NOMO-1 (cell line): ENCODE measurements around the gene FBXO22.

Source experiments
- DNase-seq, 2 experiments: peaks; one replicate each; lab custom pipeline; 2025; ENCODE audit not compliant: unreplicated experiment in 2 of 2; lab: John Stamatoyannopoulos, UW

Gene FBXO22

GRCh38 chr15:75918135-75918534 is 14.5 kb downstream of the FBXO22 start:
- no peak for DNase-seq

DNA sequence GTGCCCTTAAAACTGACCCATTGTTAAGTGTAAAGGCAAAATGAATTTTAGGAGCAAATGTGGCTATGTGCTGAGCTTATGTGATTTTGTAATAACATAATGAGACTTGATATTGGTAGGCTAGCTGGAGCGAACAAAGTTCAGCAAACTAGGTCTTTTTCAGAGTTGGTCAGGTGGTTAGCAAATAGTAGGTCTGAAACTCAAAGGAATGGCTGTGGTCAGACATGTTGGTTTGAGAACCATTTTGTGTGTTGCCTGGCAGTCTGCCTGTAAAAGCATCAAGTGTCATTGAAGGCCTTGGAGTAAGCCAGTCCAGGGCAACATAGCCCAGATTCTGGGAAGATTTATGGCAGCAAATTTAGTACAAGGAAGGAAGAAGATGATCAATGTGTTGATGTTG is 16.4 kb downstream of the FBXO22 start:
- no peak for DNase-seq

- DNase-seq: peak in 1 of 2 experiments; percentile 22
Measured at GRCh38 chr15:75921732-75922703, 18.3 kb downstream of the FBXO22 start.

- no peak for DNase-seq
Measured at GRCh38 chr15:75923756-75924155, 20.1 kb downstream of the FBXO22 start.

- DNase-seq: no peak
Measured at GRCh38 chr15:75924576-75924975, 20.9 kb downstream of the FBXO22 start.

DNA sequence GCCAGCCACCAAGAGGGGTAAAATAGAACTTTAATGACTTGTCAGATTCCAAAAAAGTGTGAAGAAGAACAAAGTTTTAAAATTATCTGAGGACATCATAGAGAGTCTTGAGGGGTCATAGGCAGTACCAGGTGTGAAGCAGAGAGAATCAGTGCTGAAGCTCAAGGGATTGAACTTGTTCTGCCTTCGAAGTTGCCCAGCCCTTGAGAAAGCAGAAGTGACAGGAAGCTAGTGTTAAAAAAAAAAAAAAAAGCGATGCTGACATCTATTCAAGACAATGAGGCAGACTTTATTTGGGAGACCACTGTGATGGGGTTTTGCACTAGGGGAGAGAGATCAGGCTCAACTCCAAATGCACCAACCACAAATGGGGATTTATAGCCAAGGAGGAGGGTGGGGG is 21.8 kb downstream of the FBXO22 start:
- DNase-seq: peak; percentile 22 to 54

GRCh38 chr15:75926931-75927330 is 23.3 kb downstream of the FBXO22 start:
- no peak for DNase-seq

- no peak for DNase-seq
Measured at GRCh38 chr15:75927601-75928000, 23.9 kb downstream of the FBXO22 start.

GRCh38 chr15:75928680-75929608 is 25.3 kb downstream of the FBXO22 start:
- DNase-seq: peak; percentile 10 to 37

DNA sequence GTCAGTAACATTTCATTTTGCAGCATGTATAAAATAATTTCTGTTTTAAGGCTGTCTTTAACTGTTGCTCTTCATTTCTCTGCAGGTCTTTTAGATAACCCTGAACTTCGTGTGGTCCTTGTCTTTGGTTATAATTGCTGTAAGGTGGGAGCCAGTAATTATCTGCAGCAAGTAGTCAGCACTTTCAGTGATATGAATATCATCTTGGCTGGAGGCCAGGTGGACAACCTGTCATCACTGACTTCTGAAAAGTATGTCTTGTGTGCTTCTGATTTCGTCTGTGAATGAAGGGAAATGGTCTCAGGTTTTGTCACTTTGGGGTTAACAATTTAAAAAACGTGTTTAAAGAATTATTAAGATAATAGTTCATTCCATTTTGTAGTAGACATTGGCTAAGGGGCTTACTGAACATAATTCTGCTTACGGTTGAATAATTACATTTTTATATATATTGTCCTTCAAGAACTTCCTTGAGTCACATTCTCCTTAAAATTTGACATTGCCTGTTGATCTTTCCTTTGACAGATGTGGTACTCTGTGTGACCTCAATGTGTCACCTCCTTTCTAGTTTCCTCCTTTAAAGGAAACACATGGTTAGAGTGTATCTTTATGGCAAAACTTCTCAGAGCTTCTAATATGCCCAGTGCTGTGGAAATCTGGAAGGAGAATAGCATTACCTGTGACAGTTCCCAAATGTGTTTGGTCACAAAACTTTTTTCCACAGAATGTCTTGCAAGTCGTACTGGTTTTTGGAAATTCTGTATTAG is 26.3 kb downstream of the FBXO22 start:
- DNase-seq: peak in 1 of 2 experiments; percentile 35

- no peak for DNase-seq
Measured at GRCh38 chr15:75930866-75931265, 27.2 kb downstream of the FBXO22 start.

DNA sequence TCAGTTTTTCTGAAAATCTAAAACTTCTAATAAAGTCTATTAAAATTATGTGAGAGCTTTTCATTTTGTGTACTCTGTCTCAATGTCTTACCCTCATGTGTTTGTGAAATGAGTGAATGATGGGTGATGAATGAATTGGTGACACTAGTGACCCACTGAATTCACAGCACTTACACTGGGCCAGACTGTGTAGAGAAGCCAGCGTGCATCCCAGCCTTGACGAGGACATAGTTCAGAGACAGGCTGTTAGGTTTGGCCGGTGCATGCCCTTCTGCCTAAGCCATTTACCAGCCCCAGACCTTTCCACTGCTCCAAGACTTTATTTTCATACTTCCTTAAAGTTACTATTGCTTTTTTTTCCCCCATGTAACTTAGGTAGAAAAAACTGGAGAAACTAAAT is 38.8 kb downstream of the FBXO22 start:
- DNase-seq: no peak

DNA sequence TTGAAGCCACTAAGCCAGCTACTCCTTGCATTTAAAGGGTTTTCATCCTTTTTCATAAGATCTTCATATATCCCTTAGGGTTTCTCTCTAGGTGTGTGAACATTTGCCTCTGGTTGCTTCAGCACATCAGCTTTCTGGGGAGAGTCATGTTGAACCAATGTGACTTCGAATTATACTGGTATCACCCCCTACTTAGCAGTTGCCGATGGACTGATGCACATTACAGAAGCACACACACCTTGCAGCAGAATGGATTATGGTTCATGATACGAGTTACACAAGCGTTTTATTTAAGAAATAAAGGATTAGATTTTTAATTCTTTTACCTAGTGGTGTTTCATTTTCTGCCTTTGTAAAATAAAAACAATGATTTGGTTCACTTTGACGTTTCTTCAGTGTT is 39.6 kb downstream of the FBXO22 start:
- DNase-seq: no peak

- no peak for DNase-seq
Measured at GRCh38 chr15:75943713-75944215, 40.1 kb downstream of the FBXO22 start.

DNA sequence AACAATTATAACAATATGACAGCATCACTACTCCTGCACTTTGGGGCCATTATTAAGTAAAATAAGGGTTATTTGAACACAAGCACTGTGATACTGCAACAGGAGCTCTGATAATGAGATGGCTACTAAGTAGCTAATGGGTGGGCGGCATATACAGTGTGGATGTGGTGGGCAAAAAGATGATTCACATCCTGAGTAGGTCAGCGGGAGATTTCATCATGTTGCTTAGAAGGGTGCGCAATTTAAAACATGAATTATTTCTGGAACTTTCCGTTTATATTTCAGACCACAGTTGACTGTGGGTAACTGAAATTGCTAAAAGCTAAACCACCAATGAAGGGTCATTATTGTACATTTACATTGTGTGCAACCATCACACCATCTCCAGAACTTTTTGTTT is 42.3 kb downstream of the FBXO22 start:
- DNase-seq: peak; percentile 67 to 96

DNA sequence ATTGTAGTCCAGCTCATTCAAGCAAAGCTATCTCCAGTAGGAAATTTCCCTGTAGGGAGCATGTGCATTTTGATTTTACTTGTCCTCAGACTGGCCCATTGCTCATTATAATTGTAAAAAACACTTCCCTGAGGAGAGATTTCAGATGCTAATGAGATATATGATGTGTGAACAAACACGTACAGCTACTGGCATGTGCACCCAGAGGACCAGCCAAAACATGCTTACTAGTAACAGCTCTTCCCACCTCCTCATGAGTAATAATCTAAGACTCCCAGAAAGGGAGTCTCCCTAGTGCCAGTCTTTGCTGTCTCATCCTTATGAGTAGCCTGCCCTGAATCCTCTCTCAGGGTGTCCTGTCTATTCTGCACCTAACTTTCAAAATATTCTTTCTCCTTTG is 43.4 kb downstream of the FBXO22 start:
- DNase-seq: no peak

GRCh38 chr15:75948761-75949296 is 45.2 kb downstream of the FBXO22 start:
- DNase-seq: no peak

- peak in 1 of 2 experiments; percentile 49 for DNase-seq
Measured at GRCh38 chr15:75952525-75952924, 48.8 kb downstream of the FBXO22 start.

GRCh38 chr15:75955720-75956119 is 52.0 kb downstream of the FBXO22 start:
- no peak for DNase-seq

DNA sequence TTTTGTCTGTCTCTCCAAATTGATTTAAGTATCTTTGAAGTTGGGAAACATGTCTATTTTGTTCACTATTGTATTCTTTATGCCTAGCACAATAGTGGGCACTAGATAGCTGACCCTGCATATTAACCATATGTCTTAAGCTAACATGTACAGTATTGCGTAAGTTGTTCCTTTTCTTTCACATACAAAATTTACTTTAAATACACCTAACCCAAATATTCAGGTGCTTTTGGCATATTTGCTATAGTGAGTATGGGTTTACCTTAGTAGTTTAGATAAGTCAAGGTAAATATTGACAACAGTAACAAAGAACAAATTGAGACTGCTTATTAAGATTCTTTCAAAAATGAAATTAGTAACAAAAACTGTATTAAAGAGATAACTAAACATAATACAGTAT is 57.7 kb downstream of the FBXO22 start:
- DNase-seq: no peak
